Activated naive CD8-positive, alpha-beta T cell (primary cell): Measurements from ENCODE around the gene SLC13A2.

Experiments used
- H3K27ac Mint-ChIP-seq: one replicate; pipeline ENCODE4 v1.8.0; 2021; ENCODE audit warnings: mixed read lengths
- H3K27me3 Mint-ChIP-seq: one replicate; pipeline ENCODE4 v1.8.0; 2021; ENCODE audit warnings: mixed read lengths
- H3K36me3 Mint-ChIP-seq: one replicate; pipeline ENCODE4 v1.8.0; 2021; ENCODE audit warnings: mixed read lengths
- H3K4me1 Mint-ChIP-seq: one replicate; pipeline ENCODE4 v1.8.0; 2021; ENCODE audit warnings: low read depth, mixed read lengths
- H3K4me3 Mint-ChIP-seq: one replicate; pipeline ENCODE4 v1.8.0; 2021; ENCODE audit warnings: mild to moderate bottlenecking, mixed read lengths
- H3K9me3 Mint-ChIP-seq: one replicate; pipeline ENCODE4 v1.8.0; 2021; ENCODE audit warnings: low read depth, mixed read lengths

SLC13A2 gene

GRCh38 chr17:28527859-28528258 lies 54.4 kb downstream of the SLC13A2 start:
- Mint-ChIP-seq H3K27me3 (no peaks in the 10 kb centered on the region), H3K4me1 (no peaks in the 10 kb centered on the region), H3K4me3 (no peak overlapping the region), H3K27ac (no peak overlapping the region), H3K36me3 (no peaks in the 10 kb centered on the region), H3K9me3 (no peaks in the 10 kb centered on the region)

DNA sequence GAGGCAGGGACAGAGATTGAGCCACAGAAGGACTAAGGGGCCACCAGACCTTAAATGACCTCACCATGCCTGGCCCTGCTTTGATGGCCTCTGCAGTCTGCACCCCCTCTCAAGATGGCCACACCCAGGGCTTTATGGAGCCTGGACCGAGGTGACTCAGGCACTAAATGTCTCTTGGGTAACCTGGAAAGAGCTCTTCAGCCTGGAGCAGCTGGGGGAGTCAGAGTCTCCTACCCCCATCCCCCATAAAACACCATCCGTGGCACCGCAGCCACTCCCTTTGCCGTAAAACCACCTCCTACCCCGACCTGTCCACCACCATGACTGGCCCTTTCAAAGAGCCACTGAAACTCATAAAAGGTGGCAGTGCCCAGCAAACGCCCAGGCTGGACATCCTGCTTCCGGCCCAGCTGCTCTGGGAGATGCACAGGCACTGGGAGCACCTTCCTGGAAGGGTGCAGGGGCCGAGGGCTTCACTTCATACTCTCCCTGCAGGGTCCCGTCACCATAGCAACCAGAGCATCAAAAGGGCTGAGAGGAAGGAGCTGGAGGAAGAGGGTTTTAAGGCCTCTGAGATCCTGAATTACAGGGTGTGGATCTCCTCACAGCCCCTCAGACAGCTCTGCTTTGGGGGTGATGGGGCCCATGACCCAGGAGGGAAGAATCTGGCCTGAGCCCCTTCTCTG lies 55.0 kb downstream of the SLC13A2 start:
- Mint-ChIP-seq H3K36me3 (no peaks in the 10 kb centered on the region), H3K4me3 (no peak overlapping the region), H3K27ac (no peak overlapping the region), H3K9me3 (no peaks in the 10 kb centered on the region), H3K4me1 (no peaks in the 10 kb centered on the region), H3K27me3 (no peaks in the 10 kb centered on the region)

DNA sequence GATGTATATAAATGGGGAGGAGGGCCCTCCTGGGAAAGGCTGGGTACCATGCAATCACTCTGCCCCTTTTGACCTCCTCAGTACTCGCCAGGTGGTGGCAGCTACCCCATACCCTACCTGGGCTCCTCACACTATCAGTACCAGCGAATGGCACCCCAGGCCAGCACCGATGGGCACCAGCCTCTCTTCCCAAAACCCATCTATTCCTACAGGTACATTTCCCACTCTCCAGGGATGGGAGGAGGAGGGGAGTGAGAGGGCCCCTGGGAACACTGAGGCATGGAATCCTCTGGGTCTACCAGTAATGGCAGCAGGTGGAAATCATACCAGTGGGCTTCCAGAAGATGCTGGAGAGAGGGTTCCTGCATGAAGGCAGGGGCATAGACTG lies 55.6 kb downstream of the SLC13A2 start:
- Mint-ChIP-seq H3K27me3 (no peaks in the 10 kb centered on the region), H3K27ac (no peak overlapping the region), H3K4me3 (no peak overlapping the region), H3K4me1 (no peaks in the 10 kb centered on the region), H3K9me3 (no peaks in the 10 kb centered on the region), H3K36me3 (no peaks in the 10 kb centered on the region)

- Mint-ChIP-seq H3K9me3 (no peaks in the 10 kb centered on the region), H3K27ac (no peak overlapping the region), H3K4me1 (no peaks in the 10 kb centered on the region), H3K36me3 (no peaks in the 10 kb centered on the region), H3K4me3 (no peak overlapping the region), H3K27me3 (no peaks in the 10 kb centered on the region)
These were observed 56.8 kb downstream of the SLC13A2 start for GRCh38 chr17:28530250-28530649.

DNA sequence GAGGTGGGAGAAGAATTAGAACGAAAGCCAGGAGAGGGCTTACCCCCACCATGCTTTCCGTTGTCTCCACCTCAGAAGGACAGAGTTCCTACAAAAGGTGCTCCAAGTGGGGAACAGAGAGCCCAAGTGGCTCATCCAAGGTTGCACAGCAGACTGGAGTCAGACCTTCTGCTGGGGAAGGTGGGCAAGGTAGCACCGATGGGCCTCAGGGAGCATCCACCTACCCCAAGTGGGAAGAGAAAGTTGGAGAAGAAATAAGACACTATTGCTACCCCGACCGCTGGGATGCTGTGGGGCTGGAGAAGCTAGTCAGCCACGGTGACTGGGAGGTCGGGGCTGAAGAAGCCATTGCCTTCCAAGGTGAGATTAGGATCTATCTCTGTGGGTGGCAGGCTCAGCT lies 57.5 kb downstream of the SLC13A2 start:
- Mint-ChIP-seq H3K4me3 (no peak overlapping the region), H3K36me3 (no peaks in the 10 kb centered on the region), H3K4me1 (no peaks in the 10 kb centered on the region), H3K27ac (no peak overlapping the region), H3K27me3 (no peaks in the 10 kb centered on the region), H3K9me3 (no peaks in the 10 kb centered on the region)

- Mint-ChIP-seq H3K36me3 (no peaks in the 10 kb centered on the region), H3K4me3 (no peak overlapping the region), H3K27me3 (no peaks in the 10 kb centered on the region), H3K4me1 (no peaks in the 10 kb centered on the region), H3K9me3 (no peaks in the 10 kb centered on the region), H3K27ac (no peak overlapping the region)
These were observed 58.9 kb downstream of the SLC13A2 start for GRCh38 chr17:28532050-28532960.

GRCh38 chr17:28533091-28533807 lies 59.8 kb downstream of the SLC13A2 start:
- H3K4me1 Mint-ChIP-seq, result no peaks in the 10 kb centered on the region
- H3K27ac Mint-ChIP-seq, result no peak overlapping the region
- no peaks in the 10 kb centered on the region for H3K36me3 Mint-ChIP-seq

GRCh38 chr17:28534740-28535375 lies 61.4 kb downstream of the SLC13A2 start:
- Mint-ChIP-seq H3K9me3 (no peaks in the 10 kb centered on the region), H3K4me3 (no peak overlapping the region), H3K27me3 (no peaks in the 10 kb centered on the region), H3K4me1 (no peaks in the 10 kb centered on the region), H3K27ac (no peak overlapping the region), H3K36me3 (no peaks in the 10 kb centered on the region)

More at GRCh38 chr17:28533091-28533807, 59.8 kb downstream of the SLC13A2 start:
- Mint-ChIP-seq H3K27me3 (no peaks in the 10 kb centered on the region), H3K4me3 (no peak overlapping the region), H3K9me3 (no peaks in the 10 kb centered on the region)

GRCh38 chr17:28536532-28537218 lies 63.2 kb downstream of the SLC13A2 start:
- no peaks in the 10 kb centered on the region for H3K36me3 Mint-ChIP-seq
- H3K9me3 Mint-ChIP-seq, result no peaks in the 10 kb centered on the region
- no peaks in the 10 kb centered on the region for H3K4me1 Mint-ChIP-seq
- no peak overlapping the region for H3K27ac Mint-ChIP-seq
- H3K4me3 Mint-ChIP-seq, result no peak overlapping the region
- H3K27me3 Mint-ChIP-seq, result no peaks in the 10 kb centered on the region

DNA sequence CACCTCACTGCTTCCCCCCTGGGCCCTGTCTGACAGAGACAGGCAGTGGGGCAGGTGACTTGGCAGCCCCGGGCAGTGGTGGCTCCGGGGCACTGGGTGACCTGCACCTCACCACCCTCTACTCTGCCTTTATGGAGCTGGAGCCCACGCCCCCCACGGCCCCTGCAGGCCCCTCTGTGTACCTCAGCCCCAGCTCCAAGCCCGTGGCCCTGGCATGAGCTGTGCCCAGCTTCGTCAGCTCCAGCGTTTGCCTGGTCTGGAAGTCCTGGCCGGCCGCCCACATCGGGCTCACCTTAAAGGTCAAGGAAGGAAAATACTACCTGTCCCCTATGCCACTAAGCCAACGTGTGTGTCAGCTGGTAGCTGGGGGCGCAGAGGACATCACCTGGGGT lies 63.8 kb downstream of the SLC13A2 start:
- Mint-ChIP-seq H3K9me3 (no peaks in the 10 kb centered on the region), H3K4me3 (no peak overlapping the region), H3K27me3 (no peaks in the 10 kb centered on the region), H3K4me1 (no peaks in the 10 kb centered on the region), H3K36me3 (no peaks in the 10 kb centered on the region), H3K27ac (no peak overlapping the region)

GRCh38 chr17:28538296-28538895 lies 65.0 kb downstream of the SLC13A2 start:
- Mint-ChIP-seq H3K36me3 (no peaks in the 10 kb centered on the region), H3K4me1 (no peaks in the 10 kb centered on the region), H3K27me3 (no peaks in the 10 kb centered on the region), H3K9me3 (no peaks in the 10 kb centered on the region), H3K4me3 (no peak overlapping the region), H3K27ac (no peak overlapping the region)

GRCh38 chr17:28540231-28540630 lies 66.8 kb downstream of the SLC13A2 start:
- H3K4me3 Mint-ChIP-seq, result no peak overlapping the region
- H3K9me3 Mint-ChIP-seq, result no peaks in the 10 kb centered on the region
- H3K27me3 Mint-ChIP-seq, result no peaks in the 10 kb centered on the region
- no peaks in the 10 kb centered on the region for H3K4me1 Mint-ChIP-seq
- no peak overlapping the region for H3K27ac Mint-ChIP-seq
- H3K36me3 Mint-ChIP-seq, result no peaks in the 10 kb centered on the region

DNA sequence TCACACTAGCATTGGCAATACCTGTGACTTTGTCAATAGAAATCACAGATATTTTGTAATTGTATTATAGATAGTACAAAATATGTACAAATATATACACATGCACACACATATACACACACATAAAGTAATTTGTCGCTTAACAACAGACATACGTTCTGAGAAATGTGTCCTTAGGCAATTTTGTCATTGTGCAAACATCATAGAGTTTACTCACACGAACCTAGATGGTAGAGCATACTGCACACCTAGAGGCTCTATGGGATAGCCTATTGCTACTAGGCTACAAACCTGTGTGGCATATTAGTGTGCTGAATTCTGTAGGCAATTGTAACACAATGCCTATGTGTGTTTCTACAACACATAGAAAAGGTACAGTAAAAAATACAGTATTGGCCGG lies 68.0 kb downstream of the SLC13A2 start:
- no peaks in the 10 kb centered on the region for H3K36me3 Mint-ChIP-seq
- H3K4me3 Mint-ChIP-seq, result no peak overlapping the region
- H3K4me1 Mint-ChIP-seq, result no peaks in the 10 kb centered on the region
- no peak overlapping the region for H3K27ac Mint-ChIP-seq
- H3K9me3 Mint-ChIP-seq, result no peaks in the 10 kb centered on the region
- H3K27me3 Mint-ChIP-seq, result no peaks in the 10 kb centered on the region
